HCT116 (cell line): ENCODE results near the gene ALX3. TPM values are rescaled to one million over a fixed set of nuclear protein-coding genes. Genes with fewer than 3 reads are reported as not detected.

ENCODE experiments used
- ATAC-seq: fragments of 200-7000 bp; cut with Tn5 transposase; 2 replicates; pipeline ENCODE4 v1.9.1; 2020; ENCODE audit warnings: mild to moderate bottlenecking, moderate library complexity
- BruUV-seq: library from RNA; stranded (reverse); fragments of 400-500 nt; replicated peaks from 2 replicates; lab custom pipeline; 2021; lab: Mats Ljungman, UMichigan
- CTCF ChIA-PET: fragments of 300-600 bp; sonication (Branson Sonifier 250); formaldehyde crosslinking; loops from one replicate; lab custom pipeline; 2021; ENCODE audit warnings: antibody characterized with exemption; lab: Charles Lee
- POLR2A ChIA-PET: fragments of 300-600, 350-600 bp; sonication (Branson Sonifier 250); formaldehyde crosslinking; loops from one replicate; lab custom pipeline; 2021; ENCODE audit warnings: antibody characterized with exemption; lab: Charles Lee
- RAD21 ChIA-PET, 2 experiments: fragments of 300-600 bp; sonication (Branson Sonifier 250); formaldehyde crosslinking; loops; one replicate each; lab custom pipeline; 2023; ENCODE audit warnings: low total read pairs in 2 of 2; ENCODE audit not compliant: uncharacterized antibody in 2 of 2, unreplicated experiment in 2 of 2, low non-redundant PET in 1 of 2; lab: Charles Lee
- DNase-seq: peaks from one replicate; pipeline ENCODE4 v3.0.0-alpha.2; 2010; ENCODE audit warnings: low read depth, low spot score
- H2AFZ ChIP-seq: fragments of 200-600 bp; shearing (Covaris generic), sonication (generic); 2 replicates; pipeline ENCODE4 v1.6.1; 2017; ENCODE audit warnings: low read depth, mixed run types, mixed read lengths, antibody characterized with exemption, low read length; ENCODE audit not compliant: poor library complexity, severe bottlenecking
- H3K27ac ChIP-seq: 2 replicates; pipeline ENCODE4 v1.5.1; 2012; ENCODE audit warnings: low read depth, low read length
- H3K27me3 ChIP-seq: fragments of 200-600 bp; sonication (generic); 2 replicates; pipeline ENCODE4 v1.6.1; 2016; ENCODE audit warnings: mixed run types, low read length, mixed read lengths; ENCODE audit not compliant: insufficient read depth
- H3K36me3 ChIP-seq, 2 experiments: fragments of 200-500 bp in 1 of 2; fragments of 200-600 bp in 1 of 2; sonication (Bioruptor generic) in 1 of 2; sonication (generic) in 1 of 2; 2 replicates each; pipeline versions ENCODE4 v1.5.1 to v1.6.1; 2014 to 2016; ENCODE audit warnings: low read length in 2 of 2, inconsistent platforms in 1 of 2, mixed read lengths in 1 of 2, mixed run types in 1 of 2; ENCODE audit not compliant: insufficient read depth in 2 of 2, control insufficient read depth in 1 of 2
- H3K4me1 ChIP-seq, 2 experiments: fragments of 200-600 bp in 1 of 2; sonication (generic) in 1 of 2; 2 replicates each; pipeline versions ENCODE4 v1.5.1 to v1.6.1; 2012 to 2017; ENCODE audit warnings: low read length in 2 of 2, inconsistent platforms in 1 of 2, mild to moderate bottlenecking in 1 of 2, mixed read lengths in 1 of 2, mixed run types in 1 of 2, moderate library complexity in 1 of 2; ENCODE audit not compliant: insufficient read depth in 2 of 2, control insufficient read depth in 1 of 2
- H3K4me2 ChIP-seq: fragments of 200-600 bp; sonication (generic); 2 replicates; pipeline ENCODE4 v1.6.1; 2017; ENCODE audit warnings: mixed run types, low read length, mixed read lengths
- H3K4me3 ChIP-seq, 2 experiments: fragments of 200-600 bp in 1 of 2; sonication (generic) in 1 of 2; replicated peaks in 1 of 2; 2 replicates each; pipeline ENCODE4 v1.5.1; 2011 to 2016; ENCODE audit warnings: low read length in 2 of 2, control low read depth in 1 of 2, low read depth in 1 of 2, mild to moderate bottlenecking in 1 of 2, mixed read lengths in 1 of 2, mixed run types in 1 of 2
- H3K79me2 ChIP-seq: fragments of 200-600 bp; sonication (generic); 2 replicates; pipeline ENCODE4 v1.6.1; 2017; ENCODE audit warnings: mild to moderate bottlenecking, mixed run types, low read length, moderate library complexity, mixed read lengths; ENCODE audit not compliant: insufficient read depth
- H3K9ac ChIP-seq: fragments of 200-600 bp; sonication (generic); 2 replicates; pipeline ENCODE4 v1.6.1; 2016; ENCODE audit warnings: low read length, mixed read lengths
- H3K9me2 ChIP-seq: fragments of 200-600 bp; sonication (generic), shearing (Covaris generic); 2 replicates; pipeline ENCODE4 v1.6.1; 2017; ENCODE audit warnings: mixed run types, mild to moderate bottlenecking, moderate library complexity; ENCODE audit not compliant: insufficient read depth
- H3K9me3 ChIP-seq, 2 experiments: fragments of 200-500 bp in 1 of 2; fragments of 200-600 bp in 1 of 2; sonication (Bioruptor generic) in 1 of 2; sonication (generic) in 1 of 2; 2 replicates each; pipeline ENCODE4 v1.6.1; 2014 to 2017; ENCODE audit warnings: low read length in 2 of 2, mixed read lengths in 2 of 2, inconsistent platforms in 1 of 2, low read depth in 1 of 2, mild to moderate bottlenecking in 1 of 2, mixed run types in 1 of 2, moderate library complexity in 1 of 2; ENCODE audit not compliant: control insufficient read depth in 1 of 2, insufficient read depth in 1 of 2
- H4K20me1 ChIP-seq: fragments of 200-600 bp; sonication (generic), shearing (Covaris generic); 2 replicates; pipeline ENCODE4 v1.6.1; 2017; ENCODE audit warnings: mixed run types, mild to moderate bottlenecking, moderate library complexity; ENCODE audit not compliant: insufficient read depth
- ATF3 ChIP-seq: IDR thresholded peaks from 2 replicates; pipeline ENCODE4 v1.6.1; 2012
- CBX3 ChIP-seq: IDR thresholded peaks from 2 replicates; pipeline ENCODE4 v1.6.1; 2012; ENCODE audit warnings: low read depth
- CEBPB ChIP-seq: IDR thresholded peaks from 2 replicates; pipeline ENCODE4 v1.6.1; 2012; ENCODE audit warnings: low read depth
- CTCF ChIP-seq, 3 experiments: fragments of 200-600 bp in 1 of 3; sonication (generic) in 1 of 3; IDR thresholded peaks in 2 of 3; conservative IDR thresholded peaks in 1 of 3; 2 replicates each; pipeline ENCODE4 v1.5.1; 2012 to 2017; ENCODE audit warnings: low read depth in 2 of 3, low read length in 2 of 3, antibody characterized with exemption in 1 of 3, borderline replicate concordance in 1 of 3, control low read depth in 1 of 3, mild to moderate bottlenecking in 1 of 3, mixed read lengths in 1 of 3, mixed run types in 1 of 3, moderate library complexity in 1 of 3; ENCODE audit not compliant: insufficient read depth in 1 of 3
- EGR1 ChIP-seq: IDR thresholded peaks from 2 replicates; pipeline ENCODE4 v1.6.1; 2012; ENCODE audit warnings: low read depth
- ELF1 ChIP-seq: IDR thresholded peaks from 2 replicates; pipeline ENCODE4 v1.6.1; 2012; ENCODE audit warnings: low read depth, borderline replicate concordance
- EZH2phosphoT487 ChIP-seq: fragments of 200-600 bp; IDR thresholded peaks from 2 replicates; pipeline ENCODE4 v1.6.1; 2018; ENCODE audit warnings: antibody characterized with exemption, borderline replicate concordance
- FOSL1 ChIP-seq: IDR thresholded peaks from 2 replicates; pipeline ENCODE4 v1.6.1; 2012; ENCODE audit warnings: low read depth
- MAX ChIP-seq: IDR thresholded peaks from 2 replicates; pipeline ENCODE4 v1.6.1; 2012
- POLR2A ChIP-seq: IDR thresholded peaks from 2 replicates; pipeline ENCODE4 v1.7.0; 2011; ENCODE audit warnings: borderline replicate concordance; ENCODE audit not compliant: insufficient read depth, insufficient read length; ENCODE audit errors: extremely low read depth
- POLR2AphosphoS5 ChIP-seq: IDR thresholded peaks from 2 replicates; pipeline ENCODE4 v1.6.1; 2011; ENCODE audit warnings: mild to moderate bottlenecking, low read depth, low read length, moderate library complexity
- RAD21 ChIP-seq: IDR thresholded peaks from 2 replicates; pipeline ENCODE4 v1.6.1; 2012; ENCODE audit warnings: low read depth, mild to moderate bottlenecking
- REST ChIP-seq: IDR thresholded peaks from 2 replicates; pipeline ENCODE4 v1.6.1; 2012; ENCODE audit warnings: low read depth
- SIN3A ChIP-seq: IDR thresholded peaks from 2 replicates; pipeline ENCODE4 v1.6.1; 2012; ENCODE audit warnings: low read depth
- SRF ChIP-seq: IDR thresholded peaks from 2 replicates; pipeline ENCODE4 v1.6.1; 2012; ENCODE audit warnings: low read depth
- TCF7L2 ChIP-seq: IDR thresholded peaks from 2 replicates; pipeline ENCODE4 v1.7.0; 2011; ENCODE audit warnings: borderline replicate concordance, inconsistent platforms; ENCODE audit not compliant: insufficient read depth, insufficient read length; ENCODE audit errors: extremely low read depth
- YY1 ChIP-seq: IDR thresholded peaks from 2 replicates; pipeline ENCODE4 v1.6.1; 2011; ENCODE audit warnings: low read length, low read depth, moderate library complexity, mild to moderate bottlenecking; ENCODE audit not compliant: insufficient replicate concordance; ENCODE audit errors: extremely low read depth
- ZBTB33 ChIP-seq: IDR thresholded peaks from 2 replicates; pipeline ENCODE4 v1.6.1; 2011; ENCODE audit warnings: mild to moderate bottlenecking, low read length, moderate library complexity; ENCODE audit not compliant: insufficient replicate concordance; ENCODE audit errors: extremely low read depth
- ZFX ChIP-seq: fragments of 450-650 bp; IDR thresholded peaks from 2 replicates; pipeline ENCODE4 v1.6.1; 2017
- ZNF274 ChIP-seq: fragments of 200-500 bp; sonication (Bioruptor generic); IDR thresholded peaks from 2 replicates; pipeline ENCODE4 v1.6.1; 2014; ENCODE audit warnings: mild to moderate bottlenecking, low read depth, low read length, inconsistent platforms
- intact Hi-C: fragments of 100-400 bp; cut with micrococcal nuclease; formaldehyde crosslinking; loops from 2 replicates; pipeline ENCODE4 v1.10.0; 2022
- total RNA-seq: library from RNA; stranded (reverse); gene quantifications from one replicate; pipeline ENCODE4 v1.2.1, GENCODE V29; 2021; ENCODE audit not compliant: unreplicated experiment

Gene ALX3
- total RNA-seq, 1 experiment from 2014 or later = not detected

GRCh38 chr1:110057963-110058518, 12.4 kb downstream of the ALX3 start:
- POLR2A ChIA-PET = no interaction called here
- no peaks in the 10 kb centered on the region for H3K79me2 ChIP-seq
- CTCF ChIA-PET = no interaction called here
- H2AFZ ChIP-seq = no peak overlapping the region
- no peaks in the 10 kb centered on the region for H3K4me1 ChIP-seq
- no peak overlapping the region for H3K27ac ChIP-seq
- H3K9ac ChIP-seq = no peak overlapping the region
- H3K27me3 ChIP-seq = no peaks in the 10 kb centered on the region
- DNase-seq = no peak
- intact Hi-C loops = no loop called here
- no peak for ATAC-seq
- H3K4me2 ChIP-seq = no peak overlapping the region
- RAD21 ChIA-PET = no interaction called here
- TF ChIP-seq ZFX (no peak), FOSL1 (no peak), ELF1 (no peak), YY1 (no peak), CTCF (IDR thresholded peaks at IDR 0.05 in 2 of 3, conservative IDR thresholded peaks at IDR 0.05 in 1 of 3; ENCODE audit: borderline replicate concordance in 1 of 3, insufficient read depth in 1 of 3, low read depth in 2 of 3, low read length in 2 of 3) (no peak), CEBPB (no peak), ATF3 (no peak), CBX3 (no peak), ZBTB33 (no peak), ZNF274 (no peak), EZH2phosphoT487 (no peak), POLR2AphosphoS5 (no peak), RAD21 (no peak), TCF7L2 (no peak), MAX (no peak), REST (no peak), EGR1 (no peak), SIN3A (no peak), POLR2A (no peak), SRF (no peak)
- H3K9me2 ChIP-seq = no peaks in the 10 kb centered on the region
- no peaks in the 10 kb centered on the region for H3K9me3 ChIP-seq
- BruUV-seq = no TSS peak
- no peak overlapping the region for H3K4me3 ChIP-seq
- H3K36me3 ChIP-seq = peaks cover 28 to 34% of the 10 kb centered on the region in 2 experiments; a peak in 3 of 4 replicates
- H4K20me1 ChIP-seq = no peaks in the 10 kb centered on the region
